Uterus (tissue), 4 donors: Measurements from ENCODE around the gene CDT1. TPM values are rescaled to one million over a fixed set of nuclear protein-coding genes. Genes with fewer than 3 reads are reported as not detected.

Experiments used
- DNase-seq, 2 donors: peaks; one replicate each; pipeline ENCODE4 v3.0.0-alpha.2; 2019 to 2020
- H3K27ac ChIP-seq, 2 donors: fragments of 200-600 bp; sonication (generic); 1 replicate in 1 of 2; 2 replicates in 1 of 2; pipeline ENCODE4 v1.5.1; 2016 to 2018
- H3K27me3 ChIP-seq, 2 donors: fragments of 200-600 bp; sonication (generic); one replicate each; pipeline ENCODE4 v1.5.1; 2018 to 2019; ENCODE audit warnings: control low read depth in 1 of 2
- H3K36me3 ChIP-seq, 2 donors: fragments of 200-600 bp; sonication (generic); one replicate each; pipeline ENCODE4 v1.5.1; 2019; ENCODE audit warnings: control low read depth in 1 of 2
- H3K4me1 ChIP-seq, 2 donors: fragments of 200-600 bp; sonication (generic); one replicate each; pipeline ENCODE4 v1.5.1; 2018 to 2019; ENCODE audit warnings: control low read depth in 1 of 2
- H3K4me3 ChIP-seq, 2 donors: fragments of 200-600 bp; sonication (generic); 1 replicate in 1 of 2; 2 replicates in 1 of 2; pipeline ENCODE4 v1.5.1; 2018 to 2019; ENCODE audit warnings: mild to moderate bottlenecking in 1 of 2
- H3K9me3 ChIP-seq, 2 donors: fragments of 200-600 bp; sonication (generic); one replicate each; pipeline ENCODE4 v1.5.1; 2019; ENCODE audit warnings: control low read depth in 1 of 2
- POLR2A ChIP-seq, 2 donors: fragments of 450-650 bp; IDR thresholded peaks; one replicate each; pipeline ENCODE4 v1.6.1; 2016; ENCODE audit warnings: antibody characterized with exemption in 2 of 2, mild to moderate bottlenecking in 1 of 2, moderate library complexity in 1 of 2
- intact Hi-C: fragments of 100-400 bp; cut with DNase I; formaldehyde crosslinking; loops from one replicate; pipeline ENCODE4 v1.15.1; 2023; ENCODE audit warnings: low total_unique reads
- total RNA-seq, 4 donors: library from RNA; depleted of rRNA in 3 of 4; stranded (reverse); fragments of >200 nt in 3 of 4; gene quantifications; one replicate each; pipeline versions ENCODE4 v1.1.0 to v1.2.4, GENCODE V29; 2014 to 2023
- TF ChIP-seq, protein P1 (sequence below), 4 experiments: fragments of 200-600 bp in 2 of 4; fragments of 450-650 bp in 2 of 4; sonication (generic) in 2 of 4; IDR thresholded peaks; one replicate each; pipeline ENCODE4 v1.5.1; 2016 to 2019; ENCODE audit warnings: antibody characterized with exemption in 4 of 4, mild to moderate bottlenecking in 2 of 4, moderate library complexity in 1 of 4
- donor health status: DM: yes; HTN: yes; CAD: no.

CDT1 gene
- total RNA-seq = 1 to 10 TPM in 1 of 4 donors, under 1 TPM in 1, not detected in 2; 0.34 to 6.6 TPM

DNA sequence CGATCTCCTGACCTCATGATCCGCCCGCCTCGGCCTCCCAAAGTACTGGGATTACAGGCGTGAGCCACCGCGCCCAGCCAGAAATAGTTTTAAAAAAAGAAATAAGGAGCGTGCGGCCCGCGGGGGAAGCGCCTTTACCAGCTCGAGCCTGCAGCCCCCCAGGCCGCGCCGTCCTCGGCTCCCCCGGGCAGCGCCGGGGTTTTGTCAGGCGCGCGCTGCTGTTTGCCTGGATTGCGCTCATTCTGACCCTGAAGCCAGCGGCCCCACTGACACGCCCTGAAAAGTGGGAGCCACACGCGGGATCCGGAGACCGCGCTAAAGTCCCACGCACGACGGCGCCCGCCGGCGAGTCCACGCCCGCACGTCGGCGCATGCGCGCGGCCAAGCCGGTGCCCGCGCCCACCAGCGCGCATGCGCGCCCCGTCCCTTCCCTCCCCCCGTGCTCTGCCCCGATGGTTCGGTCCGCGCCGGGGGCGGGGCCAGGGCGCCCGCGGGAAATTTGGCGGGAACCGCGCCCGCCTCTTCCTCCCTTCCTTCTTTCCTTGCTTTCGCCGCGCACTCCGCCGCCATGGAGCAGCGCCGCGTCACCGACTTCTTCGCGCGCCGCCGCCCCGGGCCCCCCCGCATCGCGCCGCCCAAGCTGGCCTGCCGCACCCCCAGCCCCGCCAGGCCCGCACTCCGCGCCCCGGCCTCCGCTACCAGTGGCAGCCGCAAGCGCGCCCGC is at the start of gene CDT1:
TSS of gene CDT1 (plus strand) at position 526 of the 724 bp plus-strand sequence. CDS start at position 569, 43 bp downstream.
- Histone ChIP-seq H3K4me1 (peaks cover 0 to 9% of the 10 kb centered on the region in 2 donors), H3K36me3 (no peaks in the 10 kb centered on the region), H3K27me3 (no peaks in the 10 kb centered on the region), H3K9me3 (no peaks in the 10 kb centered on the region), H3K27ac (peak within 1 kb of the TSS; percentile 44 to 65), H3K4me3 (peak within 1 kb of the TSS; percentile 51 to 81)
- TF ChIP-seq POLR2A (IDR thresholded peaks at IDR 0.05) = peak; percentile 47 to 84
- TF ChIP-seq, protein P1, sequence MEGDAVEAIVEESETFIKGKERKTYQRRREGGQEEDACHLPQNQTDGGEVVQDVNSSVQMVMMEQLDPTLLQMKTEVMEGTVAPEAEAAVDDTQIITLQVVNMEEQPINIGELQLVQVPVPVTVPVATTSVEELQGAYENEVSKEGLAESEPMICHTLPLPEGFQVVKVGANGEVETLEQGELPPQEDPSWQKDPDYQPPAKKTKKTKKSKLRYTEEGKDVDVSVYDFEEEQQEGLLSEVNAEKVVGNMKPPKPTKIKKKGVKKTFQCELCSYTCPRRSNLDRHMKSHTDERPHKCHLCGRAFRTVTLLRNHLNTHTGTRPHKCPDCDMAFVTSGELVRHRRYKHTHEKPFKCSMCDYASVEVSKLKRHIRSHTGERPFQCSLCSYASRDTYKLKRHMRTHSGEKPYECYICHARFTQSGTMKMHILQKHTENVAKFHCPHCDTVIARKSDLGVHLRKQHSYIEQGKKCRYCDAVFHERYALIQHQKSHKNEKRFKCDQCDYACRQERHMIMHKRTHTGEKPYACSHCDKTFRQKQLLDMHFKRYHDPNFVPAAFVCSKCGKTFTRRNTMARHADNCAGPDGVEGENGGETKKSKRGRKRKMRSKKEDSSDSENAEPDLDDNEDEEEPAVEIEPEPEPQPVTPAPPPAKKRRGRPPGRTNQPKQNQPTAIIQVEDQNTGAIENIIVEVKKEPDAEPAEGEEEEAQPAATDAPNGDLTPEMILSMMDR (IDR thresholded peaks at IDR 0.05) = peak in 2 of 4 experiments; percentile 4 to 35
- DNase-seq = peak; percentile 78 to 89
- intact Hi-C loops = no loop called here

DNA sequence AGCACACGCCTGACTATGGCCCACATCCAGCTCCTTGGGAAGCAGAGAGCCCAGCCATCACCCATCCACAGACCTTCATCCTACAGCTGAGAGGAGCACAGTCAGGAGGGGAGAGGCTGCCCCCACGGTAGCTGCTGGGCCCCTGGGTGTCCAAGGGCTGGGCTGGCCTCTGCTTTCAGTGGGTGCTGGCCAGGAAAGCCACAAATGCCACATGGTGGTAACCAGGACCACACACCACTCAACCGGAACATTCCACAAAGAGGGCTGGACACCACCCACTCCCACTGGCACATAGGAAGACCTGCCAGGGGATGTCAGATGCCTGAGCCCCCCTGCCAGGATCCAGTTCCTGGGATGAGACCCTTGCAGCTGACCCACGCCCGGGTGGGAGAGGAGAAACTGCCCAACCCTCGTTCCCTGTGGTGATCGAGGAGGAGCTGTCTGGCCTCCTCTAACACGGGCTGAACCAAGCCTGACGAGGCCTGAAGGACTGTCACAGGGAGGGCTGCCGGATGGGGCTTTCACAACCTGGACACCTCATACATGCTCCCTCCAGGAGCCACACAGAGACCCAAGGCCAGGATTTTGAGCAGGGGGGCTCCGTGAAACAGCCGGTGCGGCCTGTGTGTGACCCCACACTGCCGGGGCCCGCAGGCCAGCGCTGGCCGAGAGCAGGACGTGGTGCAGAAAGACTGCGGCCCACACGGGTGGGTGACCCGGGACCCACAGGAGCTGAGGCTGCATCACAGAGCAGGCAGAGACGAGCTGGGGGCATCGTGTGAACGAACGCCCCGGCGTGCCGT is 49.3 kb upstream of the CDT1 start:
- no peaks in the 10 kb centered on the region for H3K27me3 ChIP-seq
- DNase-seq = no peak
- no peak overlapping the region for H3K27ac ChIP-seq
- no peaks in the 10 kb centered on the region for H3K36me3 ChIP-seq
- no peak overlapping the region for H3K4me3 ChIP-seq
- no peaks in the 10 kb centered on the region for H3K9me3 ChIP-seq
- no peaks in the 10 kb centered on the region for H3K4me1 ChIP-seq
- intact Hi-C loops = no loop called here
- TF ChIP-seq, protein P1 (IDR thresholded peaks at IDR 0.05) = no peak
- TF ChIP-seq POLR2A (IDR thresholded peaks at IDR 0.05) = no peak

DNA sequence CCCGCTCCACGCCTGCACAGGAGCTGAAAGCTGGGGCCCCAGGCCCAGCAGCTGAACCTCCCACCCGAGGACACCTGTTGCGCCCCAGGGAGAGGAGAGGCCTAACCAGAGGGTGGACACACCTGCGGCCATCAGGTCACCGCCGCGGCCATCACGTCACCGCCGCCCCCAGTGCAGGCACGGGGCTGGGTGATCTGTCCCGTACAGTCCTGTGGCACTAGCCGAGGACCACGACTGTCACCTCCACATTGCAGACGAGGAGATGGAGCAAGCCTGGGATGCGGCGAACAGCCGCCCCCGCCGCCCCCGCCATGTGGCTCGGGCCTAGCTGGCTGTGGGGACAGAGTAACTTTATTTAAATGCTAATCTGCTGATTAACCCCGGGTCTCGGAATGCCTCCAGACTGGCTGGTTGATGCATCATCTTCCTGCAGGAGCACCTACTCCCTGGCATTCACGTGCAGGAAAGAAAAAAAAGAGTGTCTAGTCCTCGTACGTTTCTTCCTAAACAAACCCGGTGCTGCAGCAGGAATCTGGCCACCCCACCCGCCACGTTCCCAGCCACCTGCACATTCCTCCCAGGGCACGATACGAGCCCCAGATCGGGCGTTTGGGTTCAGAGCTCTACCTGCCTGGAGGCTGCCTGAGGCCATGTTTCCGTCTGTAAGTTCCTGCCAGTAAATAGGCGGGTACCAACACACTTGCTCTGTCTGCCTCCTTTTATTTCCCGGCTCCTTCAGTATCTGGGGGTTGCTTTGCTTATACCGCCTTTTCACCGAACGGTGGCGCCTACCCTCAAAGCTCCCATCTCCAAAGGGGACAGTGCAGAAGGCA is 48.5 kb upstream of the CDT1 start:
- no peaks in the 10 kb centered on the region for H3K27me3 ChIP-seq
- H3K4me1 ChIP-seq = peaks cover 0 to under 1% of the 10 kb centered on the region in 2 donors
- no peak for DNase-seq
- intact Hi-C loops = no loop called here
- TF ChIP-seq POLR2A (IDR thresholded peaks at IDR 0.05) = no peak
- TF ChIP-seq, protein P1 (IDR thresholded peaks at IDR 0.05) = no peak
- no peaks in the 10 kb centered on the region for H3K36me3 ChIP-seq
- H3K27ac ChIP-seq = no peak overlapping the region
- no peak overlapping the region for H3K4me3 ChIP-seq
- H3K9me3 ChIP-seq = no peaks in the 10 kb centered on the region

DNA sequence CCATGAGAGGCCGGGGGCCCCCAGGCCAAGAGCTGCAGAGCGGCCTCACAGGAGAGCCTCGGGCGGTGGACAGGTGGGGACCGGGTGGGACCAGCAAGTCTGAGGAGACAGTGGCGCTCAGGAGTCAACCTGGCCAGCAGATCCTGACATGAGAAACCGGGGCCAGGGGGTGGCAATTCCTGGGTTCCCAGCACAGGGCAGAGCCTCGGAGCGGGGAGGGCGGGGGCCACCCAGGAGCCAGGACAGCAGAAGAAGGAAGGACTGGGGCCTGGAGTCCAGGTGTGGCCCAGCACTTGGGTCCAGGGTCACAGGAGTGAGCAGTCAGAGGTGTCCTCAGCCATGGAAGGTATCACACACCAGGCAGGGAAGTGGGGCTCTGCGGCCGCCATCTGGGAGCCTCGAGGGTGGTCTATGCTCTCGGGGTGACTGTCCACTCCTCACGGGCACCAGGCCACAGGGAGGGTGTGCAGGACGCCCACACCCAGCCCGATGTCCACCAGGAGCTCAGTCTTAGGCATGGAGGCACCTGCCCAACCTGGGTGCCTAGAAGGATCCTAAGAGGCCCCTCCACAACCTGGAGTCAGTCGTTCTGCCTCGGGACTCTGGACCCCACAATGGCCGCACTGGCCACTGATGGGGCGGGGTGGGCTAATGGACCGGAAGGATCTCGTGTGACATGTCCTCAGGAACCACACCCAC is 47.7 kb upstream of the CDT1 start:
- Histone ChIP-seq H3K4me3 (no peak overlapping the region), H3K27ac (no peak overlapping the region), H3K36me3 (no peaks in the 10 kb centered on the region), H3K9me3 (no peaks in the 10 kb centered on the region), H3K27me3 (no peaks in the 10 kb centered on the region), H3K4me1 (peaks cover 0 to 6% of the 10 kb centered on the region in 2 donors)
- no peak for DNase-seq
- intact Hi-C loops = no loop called here
- TF ChIP-seq POLR2A (IDR thresholded peaks at IDR 0.05) = no peak
